Astrocyte of the hippocampus (primary cell): ENCODE results near the gene TPCN2.
A peak's percentile ranks its signal among the peaks of the same experiment; 100 is the strongest.
"Not testable (repeated sequence)": the region's sequence is repeated elsewhere in the genome, so short reads cannot be mapped to it uniquely, and the experiment has no call there.

Source experiments
- DNase-seq: peaks from one replicate; pipeline ENCODE4 v3.0.0; 2011; ENCODE audit warnings: low read depth, low spot score

TPCN2 gene

GRCh38 chr11:69075421-69076128 is 26.8 kb downstream of the TPCN2 start:
- DNase-seq: peak; percentile 100

GRCh38 chr11:69076129-69076791 is 27.5 kb downstream of the TPCN2 start:
- DNase-seq: peak; percentile 94

- not testable (repeated sequence) for DNase-seq
Measured at GRCh38 chr11:69076977-69077376, 28.2 kb downstream of the TPCN2 start.

GRCh38 chr11:69078508-69078907 is 29.8 kb downstream of the TPCN2 start:
- no peak for DNase-seq

GRCh38 chr11:69078930-69079605 is 30.3 kb downstream of the TPCN2 start:
- no peak for DNase-seq

- no peak for DNase-seq
Measured at GRCh38 chr11:69079661-69080256, 31.0 kb downstream of the TPCN2 start.

- DNase-seq: peak; percentile 77
Measured at GRCh38 chr11:69080257-69080995, 31.7 kb downstream of the TPCN2 start.

GRCh38 chr11:69081180-69081579 is 32.4 kb downstream of the TPCN2 start:
- no peak for DNase-seq

GRCh38 chr11:69083531-69084247 is 35.0 kb downstream of the TPCN2 start:
- no peak for DNase-seq

GRCh38 chr11:69084371-69084770 is 35.6 kb downstream of the TPCN2 start:
- no peak for DNase-seq

GRCh38 chr11:69085490-69086095 is 36.9 kb downstream of the TPCN2 start:
- DNase-seq: no peak

GRCh38 chr11:69086152-69087132 is 37.7 kb downstream of the TPCN2 start:
- DNase-seq: no peak

GRCh38 chr11:69087133-69087524 is 38.4 kb downstream of the TPCN2 start:
- DNase-seq: no peak

- DNase-seq: no peak
Measured at GRCh38 chr11:69087811-69088210, 39.1 kb downstream of the TPCN2 start.

- peak; percentile 90 for DNase-seq
Measured at GRCh38 chr11:69088676-69089146, 40.0 kb downstream of the TPCN2 start.

GRCh38 chr11:69089258-69089657 is 40.5 kb downstream of the TPCN2 start:
- peak; percentile 95 for DNase-seq

- no peak for DNase-seq
Measured at GRCh38 chr11:69091638-69092165, 43.0 kb downstream of the TPCN2 start.

GRCh38 chr11:69092263-69092662 is 43.5 kb downstream of the TPCN2 start:
- no peak for DNase-seq

GRCh38 chr11:69093106-69093505 is 44.4 kb downstream of the TPCN2 start:
- DNase-seq: no peak
